ENCODE measurements around the gene ABHD12. TPM values are rescaled to one million over a fixed set of nuclear protein-coding genes. Genes with fewer than 3 reads are reported as not detected.

The ABHD12 gene
- 10 to 100 TPM; 48.2 to 59.6 TPM for total RNA-seq

GRCh38 chr20:25390538-25391528 is at the start of gene ABHD12:
TSS of gene ABHD12 (minus strand) at chr20:25390835. CDS start at chr20:25390703, 132 bp downstream.

DNA sequence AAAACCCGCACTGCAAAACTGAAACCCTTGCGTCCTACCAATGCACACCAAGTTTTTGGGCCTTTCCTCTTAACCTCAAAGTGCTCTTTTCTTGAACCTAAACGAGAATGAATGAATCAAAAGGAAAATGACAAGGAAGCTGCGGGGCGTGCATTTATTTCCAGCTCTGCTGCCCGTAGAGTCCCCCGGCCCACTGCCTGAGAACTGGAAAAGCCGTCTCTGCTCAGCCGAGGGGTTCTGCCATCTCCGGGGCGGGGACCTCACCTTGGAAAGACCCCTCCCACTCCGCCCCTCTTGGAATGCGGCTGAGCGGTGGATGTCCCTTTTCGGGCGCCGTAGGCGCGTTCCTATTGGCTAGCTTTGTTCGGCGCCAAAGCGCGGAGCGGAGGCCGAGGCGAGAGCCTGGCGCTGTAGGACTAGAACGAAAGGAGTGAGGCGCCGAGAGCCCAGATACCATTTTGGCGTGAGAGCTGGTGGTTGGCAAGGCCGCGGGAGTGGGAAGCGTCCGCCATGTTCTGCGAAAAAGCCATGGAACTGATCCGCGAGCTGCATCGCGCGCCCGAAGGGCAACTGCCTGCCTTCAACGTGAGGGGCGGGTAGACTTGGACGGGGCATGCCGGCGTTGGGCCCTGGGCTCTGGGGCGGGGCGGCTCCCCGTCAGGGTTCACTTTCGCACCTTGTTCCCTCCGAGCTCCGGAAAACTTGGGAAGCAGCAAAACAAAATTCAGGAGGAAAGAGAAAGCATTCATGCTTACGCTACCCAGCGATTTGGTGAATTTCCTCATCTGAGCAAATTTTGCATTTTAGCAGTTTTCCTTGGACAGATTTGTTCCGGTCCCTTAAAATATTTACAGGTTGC is 16.9 kb upstream of the ABHD12 start, which contains the start of gene GINS1:
Gene GINS1, plus strand, starts transcription at position 363 of the 859 bp plus-strand sequence. Its CDS starts 148 bp downstream, at position 511.

Small RNAs within 50 kb of the gene (small RNA-seq; reads per million reads assigned to genes)
- 0.06 to 0.21 reads per million in 2 donors for gene AL121772.2

Other genes with a start within 250 kb of the ABHD12 start
- 10 to 100 TPM; 75.4 to 97.2 TPM for gene ENTPD6, start 195.1 kb downstream of the ABHD12 start, total RNA-seq
- gene PYGB, start 142.8 kb downstream of the ABHD12 start, total RNA-seq, result 100 to 1,000 TPM; 161 to 290 TPM
- 10 to 100 TPM in 1 of 2 donors, 1 to 10 TPM in 1; 8.3 to 26.6 TPM for gene GINS1, start 16.8 kb upstream of the ABHD12 start, total RNA-seq
- gene NINL, start 194.7 kb upstream of the ABHD12 start, total RNA-seq, result 1 to 10 TPM; 6.3 to 8.9 TPM
- gene NANP, start 233.2 kb upstream of the ABHD12 start, total RNA-seq, result 1 to 10 TPM; 6.5 to 8.0 TPM

All from melanocyte of skin (primary cell).